ENCODE data around the gene RHBDF1. TPM values are rescaled to one million over a fixed set of nuclear protein-coding genes. Genes with fewer than 3 reads are reported as not detected.

The RHBDF1 gene
- total and polyA plus RNA-seq, 2 of the 13 experiments (the other 11 are each of a cell fraction or from before 2014, with no cell fraction given), result 5.4 to 26.9 TPM

- TF ChIP-seq SNAPC5 (CRISPR knock-in tag; IDR thresholded peaks at IDR 0.05; ENCODE audit: borderline replicate concordance) (no peak), ZNF891 (CRISPR knock-in tag; IDR thresholded peaks at IDR 0.05) (peak; percentile 52; the same call in 1 of the 2 replicates), IRF9 (CRISPR knock-in tag; IDR thresholded peaks at IDR 0.05; ENCODE audit: borderline replicate concordance) (0 out of 2 replicates have a peak, but pooled peaks have one; percentile 39), ZNF20 (CRISPR knock-in tag; IDR thresholded peaks at IDR 0.05) (no peak), ZBTB2 (CRISPR knock-in tag; IDR thresholded peaks at IDR 0.05; ENCODE audit: low read depth) (0 out of 2 replicates have a peak, but pooled peaks have one; percentile 4), POLR2A (IDR thresholded peaks at IDR 0.05; ENCODE audit: insufficient read depth in 1 of 2, low read depth in 2 of 2, low read length in 2 of 2) (peak; percentile 28 to 50; a peak in 2 of 4 replicates), ZNF619 (CRISPR knock-in tag; IDR thresholded peaks at IDR 0.05) (no peak), NR0B2 (CRISPR knock-in tag; IDR thresholded peaks at IDR 0.05) (peak; percentile 35; the same call in 1 of the 2 replicates), ZNF790 (CRISPR knock-in tag; IDR thresholded peaks at IDR 0.05; ENCODE audit: borderline replicate concordance) (0 out of 2 replicates have a peak, but pooled peaks have one; percentile 44), ZNF563 (CRISPR knock-in tag; IDR thresholded peaks at IDR 0.05) (0 out of 2 replicates have a peak, but pooled peaks have one; percentile 24), ZBTB4 (CRISPR knock-in tag; IDR thresholded peaks at IDR 0.05; ENCODE audit: borderline replicate concordance) (0 out of 2 replicates have a peak, but pooled peaks have one; percentile 18), ZFP91 (CRISPR knock-in tag; IDR thresholded peaks at IDR 0.05; ENCODE audit: borderline replicate concordance) (peak; percentile 52; the same call in 1 of the 2 replicates), FLYWCH1 (CRISPR knock-in tag; IDR thresholded peaks at IDR 0.05) (0 out of 2 replicates have a peak, but pooled peaks have one; percentile 80), MEIS1 (CRISPR knock-in tag; IDR thresholded peaks at IDR 0.05; ENCODE audit: borderline replicate concordance) (no peak), ZNF83 (CRISPR knock-in tag; IDR thresholded peaks at IDR 0.05; ENCODE audit: borderline replicate concordance) (no peak), ZNF691 (CRISPR knock-in tag; IDR thresholded peaks at IDR 0.05; ENCODE audit: borderline replicate concordance, low read depth) (0 out of 2 replicates have a peak, but pooled peaks have one; percentile 13), POGZ (CRISPR knock-in tag; IDR thresholded peaks at IDR 0.05) (no peak), ZNF747 (CRISPR knock-in tag; IDR thresholded peaks at IDR 0.05; ENCODE audit: borderline replicate concordance) (no peak)
These were observed 6.2 kb upstream of the RHBDF1 start (continued) for GRCh38 chr16:78444-79150.

Data from HepG2 (cell line).